DLD1 (cell line): ENCODE measurements around the gene NKX1-1.

ENCODE experiments used
- in situ Hi-C: cut with HindIII; loops from 2 replicates; pipeline ENCODE4 v1.10.0; 2017; ENCODE audit warnings: low sequenced_read_pairs

The NKX1-1 gene

DNA sequence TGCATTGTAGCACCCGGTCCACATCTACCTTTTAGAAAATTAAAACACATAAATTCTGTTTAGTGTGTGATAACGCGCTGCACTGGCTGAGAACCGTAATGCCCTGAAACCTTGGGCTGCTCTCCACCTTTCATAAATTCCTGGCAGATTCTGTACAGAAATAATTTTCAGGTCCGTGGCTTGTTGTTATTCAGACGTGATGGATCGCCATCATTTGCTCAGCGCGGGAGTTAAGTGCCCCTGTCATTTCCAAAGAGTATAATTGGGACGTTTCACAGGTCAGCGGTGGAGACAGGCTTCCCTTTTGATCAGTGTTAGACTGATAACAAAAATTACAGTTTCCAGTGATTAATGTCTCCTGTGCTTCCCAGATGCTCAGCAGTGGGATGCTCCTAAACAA, 42.7 kb downstream of the NKX1-1 start:
- in situ Hi-C loops, result no loop called here

DNA sequence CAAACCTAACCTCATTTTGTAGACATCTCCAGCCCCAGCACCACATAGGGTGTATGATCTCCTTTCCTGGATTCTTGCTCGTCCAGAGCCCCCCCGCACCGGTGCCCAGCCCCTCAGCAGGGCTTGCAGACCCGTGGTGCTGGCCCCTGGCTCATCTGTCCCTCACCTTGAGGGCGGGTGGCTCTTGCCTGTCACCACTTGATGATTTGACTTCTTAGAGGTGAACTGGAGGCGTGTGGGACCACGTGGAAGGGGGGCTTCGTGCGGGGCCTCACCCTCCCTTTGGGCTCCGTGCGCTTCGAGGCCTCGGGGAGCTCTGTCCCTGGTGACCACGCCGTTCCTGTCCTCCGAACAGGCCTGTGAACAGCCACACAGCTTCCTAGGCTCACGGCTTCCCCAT, 43.7 kb downstream of the NKX1-1 start:
- in situ Hi-C loops, result no loop called here

DNA sequence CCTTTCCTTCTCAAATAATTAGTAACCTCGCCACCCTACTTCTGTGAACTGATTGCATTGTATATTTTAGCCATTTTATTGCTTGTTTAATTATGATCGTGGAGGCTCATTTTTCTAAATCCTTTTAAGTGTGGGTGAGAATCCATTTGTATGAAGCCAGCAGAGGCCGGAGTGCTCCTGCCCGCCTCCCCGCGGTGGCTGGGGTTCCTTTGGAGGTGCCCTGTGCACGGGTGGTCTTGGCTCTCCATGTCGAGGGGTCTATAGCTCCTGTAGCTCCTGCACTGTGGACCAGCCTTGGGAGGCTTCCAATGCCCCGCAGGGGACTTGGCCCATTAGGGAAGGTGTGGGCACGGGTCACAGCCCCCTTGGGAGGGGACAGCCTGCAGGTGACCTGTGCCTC, 44.2 kb downstream of the NKX1-1 start:
- in situ Hi-C loops, result no loop called here

DNA sequence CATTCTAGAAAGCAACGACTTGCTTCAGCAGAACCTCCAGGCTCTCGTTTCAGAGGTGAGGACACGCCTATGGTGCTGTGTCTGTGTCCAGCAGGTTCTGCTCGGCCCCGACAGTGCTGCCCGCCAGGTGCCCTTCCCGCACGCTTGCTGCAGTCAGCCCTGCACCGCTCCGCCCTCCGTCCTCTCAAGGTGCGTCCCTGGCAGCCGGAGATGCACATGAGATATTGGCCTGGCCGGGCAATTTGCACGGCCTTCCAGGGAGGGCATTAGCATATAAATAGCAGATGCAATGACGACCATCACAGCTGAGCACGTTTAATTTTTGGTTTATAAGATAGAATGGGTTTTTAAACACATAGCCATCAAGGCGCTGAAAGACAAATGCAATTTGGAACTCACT, 44.8 kb downstream of the NKX1-1 start:
- in situ Hi-C loops, result no loop called here

DNA sequence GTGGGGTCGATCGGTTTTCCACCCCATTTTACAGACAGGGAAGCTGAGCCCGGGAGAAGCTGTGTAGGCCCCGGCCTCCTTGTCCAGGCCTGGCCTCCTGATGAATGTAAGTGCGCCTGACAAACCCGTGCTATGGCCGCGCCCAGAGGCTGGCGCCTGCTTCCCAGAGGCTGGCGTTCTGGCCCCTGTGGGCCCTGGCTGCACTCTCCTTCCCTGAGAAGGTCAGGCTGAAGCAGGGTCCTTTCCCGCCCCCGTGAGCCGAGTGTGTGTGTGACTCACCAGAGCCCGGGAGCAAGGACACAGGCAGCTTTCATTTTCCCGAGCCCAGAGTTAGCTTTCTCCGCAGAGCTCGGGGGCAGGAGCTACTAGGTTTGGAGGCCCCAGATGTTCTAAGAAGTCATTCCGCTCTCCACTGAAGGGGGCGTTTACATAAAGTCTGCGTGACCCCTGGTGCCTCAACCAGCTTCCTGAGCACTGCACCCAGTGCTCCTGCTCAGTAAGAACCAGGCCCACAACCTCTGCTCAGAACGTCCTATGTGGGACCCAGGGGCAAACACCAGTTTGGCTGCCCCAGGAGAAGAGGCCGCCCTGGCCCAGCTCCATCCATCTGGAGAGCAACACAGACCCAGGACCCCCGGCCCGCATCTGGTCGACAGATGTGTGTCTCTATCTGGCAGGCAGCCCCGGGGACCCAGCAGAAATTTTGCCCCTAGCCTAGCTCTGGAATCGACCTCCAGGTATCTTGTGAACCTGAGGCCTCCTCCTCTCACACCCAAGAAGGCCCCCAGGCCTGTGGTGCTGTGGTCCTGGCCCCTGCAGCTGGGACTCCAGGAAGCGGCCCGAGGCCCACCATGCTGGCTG, 45.6 kb downstream of the NKX1-1 start:
- in situ Hi-C loops, result no loop called here

DNA sequence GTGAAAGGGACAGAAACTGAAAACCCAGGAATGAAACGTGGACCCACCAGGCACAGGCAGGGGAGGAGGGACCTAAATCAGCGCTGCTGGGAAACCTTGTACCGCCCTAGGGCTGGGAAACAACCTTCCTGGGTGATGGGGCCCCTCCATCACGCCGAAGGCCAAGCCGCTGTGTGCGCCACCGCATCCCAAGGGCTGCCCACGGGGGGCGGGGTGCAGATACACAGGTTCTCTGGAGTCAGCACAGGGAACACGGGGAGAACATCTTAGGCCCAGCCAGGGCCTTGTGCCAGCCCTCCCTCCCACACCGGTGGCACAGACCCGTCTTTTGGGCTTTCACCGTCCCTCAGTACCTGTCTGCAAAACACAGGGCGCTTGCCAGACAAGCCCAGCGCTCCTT, 46.3 kb downstream of the NKX1-1 start:
- in situ Hi-C loops, result no loop called here

DNA sequence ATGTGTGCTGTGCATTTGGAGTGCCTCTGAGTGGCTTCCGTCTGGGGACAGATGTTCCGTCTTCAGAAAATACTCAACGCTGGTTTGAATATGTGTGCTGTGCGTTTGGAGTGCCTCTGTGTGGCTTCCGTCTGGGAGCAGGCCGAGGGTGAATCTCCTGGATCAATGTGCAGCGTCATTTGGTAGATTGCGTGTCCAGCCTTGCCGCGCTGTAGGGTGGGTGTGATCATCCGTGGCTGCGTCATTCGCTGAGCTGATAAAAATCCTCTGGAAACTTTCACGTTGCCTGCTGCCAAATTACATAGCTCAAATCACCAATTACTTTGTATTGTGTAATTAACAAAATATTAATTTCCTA, 47.1 kb downstream of the NKX1-1 start:
- in situ Hi-C loops, result no loop called here

DNA sequence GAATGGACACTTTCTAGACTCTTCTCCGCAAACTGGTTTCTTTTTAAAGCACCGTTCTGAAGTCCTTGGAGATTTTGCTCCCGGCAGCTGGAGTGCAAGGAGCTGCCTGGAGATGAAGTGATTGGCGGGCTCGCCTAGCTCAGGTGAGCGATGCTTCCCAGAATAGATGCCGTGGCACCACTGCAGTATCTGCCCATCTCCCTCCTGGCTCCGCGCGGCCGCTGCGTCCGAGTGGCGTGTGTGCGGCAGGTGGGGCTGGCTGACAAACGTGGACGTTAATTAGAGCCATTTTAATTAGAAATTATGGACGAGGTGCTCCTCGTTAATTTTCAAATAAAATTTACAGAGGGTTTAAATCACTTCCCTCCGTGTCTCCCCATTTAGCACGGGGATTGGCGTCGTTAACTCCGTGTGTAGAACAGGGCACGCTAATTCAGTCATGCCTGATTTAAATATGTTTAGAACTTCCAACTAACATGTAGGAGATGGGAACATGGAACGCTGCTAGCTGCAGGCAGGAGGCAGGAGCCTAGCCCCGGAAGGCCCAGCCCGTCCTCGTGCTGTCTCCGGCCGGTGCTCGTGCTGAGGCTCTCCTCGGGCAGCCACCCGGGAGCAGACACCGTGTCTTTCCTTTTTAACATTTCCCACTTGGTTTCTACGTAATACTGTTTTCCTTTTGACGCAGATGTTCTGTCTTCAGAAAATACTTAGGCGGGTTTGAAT, 47.7 kb downstream of the NKX1-1 start:
- in situ Hi-C loops, result no loop called here

DNA sequence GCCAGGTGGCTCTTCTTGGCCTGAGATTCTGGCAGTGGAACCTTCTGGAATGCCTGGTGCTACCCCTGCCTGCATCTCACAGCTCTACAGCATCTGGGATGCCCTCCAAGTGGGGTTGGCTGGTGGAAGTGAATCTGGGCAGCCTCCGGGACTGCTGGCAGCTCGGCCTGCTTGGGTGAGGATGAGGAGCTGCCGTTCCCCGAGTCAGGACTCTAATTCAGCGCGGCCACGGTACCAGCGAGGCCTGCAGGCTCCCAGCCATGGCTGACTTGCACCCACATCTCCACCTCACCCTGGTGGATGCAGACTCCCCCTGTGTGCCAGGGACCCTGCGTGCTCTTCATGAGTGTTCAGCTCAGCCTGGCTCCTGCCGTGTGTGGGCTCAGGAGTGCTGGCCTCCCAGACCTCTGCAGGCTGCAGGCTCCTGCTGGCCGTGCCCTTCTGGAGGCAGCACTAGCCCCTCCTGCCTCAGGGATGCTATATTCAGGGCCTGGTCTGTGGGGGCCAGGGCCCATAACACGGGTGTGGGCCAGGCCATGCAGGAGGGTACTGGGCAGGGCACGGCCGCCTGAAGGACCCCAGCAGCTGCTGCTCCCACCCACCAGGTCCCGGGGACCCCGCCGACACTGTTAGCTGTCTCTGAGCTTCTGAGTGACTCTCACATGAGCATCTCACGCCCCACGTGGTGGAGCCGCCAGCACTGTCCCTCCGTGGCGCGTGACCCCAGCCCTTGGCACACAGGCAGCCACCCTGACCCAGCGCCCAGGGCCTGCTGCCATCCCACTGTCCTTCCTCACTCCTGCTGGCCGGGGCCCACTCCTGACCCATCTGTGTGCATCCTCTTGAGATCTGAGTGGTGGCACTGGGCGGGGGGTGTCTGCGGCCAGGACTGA, 48.6 kb downstream of the NKX1-1 start:
- in situ Hi-C loops, result no loop called here

DNA sequence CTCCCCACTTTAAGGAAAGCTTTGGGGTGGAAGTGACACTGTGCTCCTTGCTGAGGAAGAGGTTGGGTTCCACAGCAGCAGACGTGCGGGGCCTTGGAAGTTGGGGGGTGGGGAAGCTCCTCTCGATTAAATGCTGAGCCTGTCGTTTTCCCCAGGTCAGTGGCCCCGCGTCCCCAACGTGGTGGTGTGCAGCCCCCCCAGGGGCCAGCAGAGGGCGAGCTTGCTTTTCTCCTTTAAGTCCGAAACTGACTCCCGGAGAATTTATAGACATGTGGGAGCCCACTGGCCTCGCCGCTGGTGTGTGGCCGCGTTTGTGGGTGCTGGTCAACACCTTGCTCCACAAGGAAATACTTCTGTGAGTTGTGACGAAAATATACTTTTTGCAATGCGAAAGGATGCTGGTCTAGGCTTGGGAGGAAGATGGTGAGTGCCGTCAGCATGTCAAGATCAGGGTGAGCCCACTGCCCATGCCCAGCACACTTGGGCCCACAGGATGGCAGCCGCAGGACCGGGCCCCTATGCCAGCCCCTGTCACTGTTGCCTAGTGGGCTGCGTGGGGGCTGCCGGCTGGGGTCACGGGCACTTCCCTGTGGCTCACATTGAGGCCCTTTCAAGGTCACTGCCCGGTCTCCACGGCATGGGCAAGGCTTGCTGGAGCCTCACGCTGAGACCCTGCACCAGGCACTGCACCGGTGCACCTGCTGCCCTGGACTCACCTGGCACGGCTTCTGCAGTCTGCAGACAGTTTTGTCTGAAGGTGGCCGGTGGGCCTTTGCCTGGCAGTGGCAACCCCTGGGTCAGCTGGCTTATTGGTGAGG, 49.9 kb downstream of the NKX1-1 start:
- in situ Hi-C loops, result no loop called here

DNA sequence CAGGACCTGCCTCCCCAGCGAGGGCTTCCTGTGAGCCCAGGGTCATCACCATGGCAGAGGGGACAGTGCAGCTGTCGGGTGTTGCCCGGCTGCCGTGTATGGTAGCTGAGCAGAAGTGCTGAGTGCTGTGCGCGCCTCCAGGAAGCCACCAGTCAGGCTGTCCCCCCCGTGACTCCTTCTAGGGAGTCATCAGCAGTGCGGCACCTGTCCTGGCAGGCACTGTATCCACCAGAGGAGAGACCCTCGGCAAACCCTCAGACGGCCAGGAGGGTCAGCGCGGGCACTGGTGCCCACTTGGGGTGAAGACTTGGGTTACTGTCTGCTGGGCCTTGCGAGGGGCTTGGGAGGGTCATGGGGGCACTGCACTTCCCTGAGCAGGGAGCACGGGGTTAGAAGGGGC, 50.9 kb downstream of the NKX1-1 start:
- in situ Hi-C loops, result no loop called here

DNA sequence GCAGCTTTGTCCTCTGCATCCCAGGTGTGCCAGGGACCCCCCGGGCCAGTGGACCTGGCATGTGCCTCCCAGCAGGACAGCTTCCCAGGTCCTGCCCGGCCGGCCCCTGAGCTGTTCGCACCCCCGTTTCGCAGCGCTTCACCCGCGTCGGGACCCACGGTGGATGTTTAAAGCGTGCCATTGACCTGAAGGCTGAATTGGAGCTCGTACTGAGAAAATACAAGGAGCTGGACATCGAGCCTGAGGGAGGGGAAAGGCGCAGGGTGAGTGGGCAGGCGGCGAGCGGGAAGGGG, 51.3 kb downstream of the NKX1-1 start:
- in situ Hi-C loops, result no loop called here

DNA sequence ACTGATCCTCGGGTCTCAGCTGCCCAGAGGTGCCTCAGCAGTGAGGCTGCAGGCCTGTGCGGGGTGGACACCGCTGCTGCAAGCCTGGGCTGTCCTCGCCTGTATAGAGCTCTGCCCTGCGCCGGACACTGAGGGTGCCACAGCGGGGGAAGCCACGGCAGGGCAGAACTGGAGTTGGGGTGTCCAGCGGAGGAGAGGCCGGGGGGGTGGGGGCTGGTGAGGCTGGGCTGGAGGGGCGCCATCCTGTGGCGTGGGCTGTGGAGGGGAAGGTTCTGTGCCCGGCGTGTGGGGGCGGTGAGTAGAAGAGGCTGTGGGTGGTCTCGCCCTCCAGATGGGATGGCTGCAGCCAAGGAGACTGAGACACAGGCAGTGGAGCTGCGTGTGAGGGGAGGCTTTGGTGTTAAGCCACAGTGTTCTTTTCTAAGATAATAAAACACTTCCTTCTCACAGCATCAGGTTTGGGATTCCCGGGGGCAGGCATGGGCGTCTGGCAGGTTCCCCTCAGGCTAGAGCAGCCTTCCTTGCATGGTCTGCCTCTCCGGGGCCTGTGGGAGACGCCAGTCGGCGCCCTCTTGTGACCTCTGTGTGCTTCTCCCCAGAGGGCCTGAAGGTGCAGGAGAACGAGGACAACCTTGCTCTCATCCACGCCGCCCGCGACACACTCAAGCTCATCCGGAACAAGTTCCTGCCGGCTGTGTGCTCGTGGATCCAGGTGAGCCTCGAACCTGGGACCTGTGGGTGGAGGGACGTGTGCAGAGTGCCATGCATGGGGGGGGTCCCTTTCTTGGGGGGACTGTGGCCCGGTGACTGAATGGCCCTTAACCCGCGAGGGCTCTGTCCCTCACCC, 51.9 kb downstream of the NKX1-1 start:
- in situ Hi-C loops, result no loop called here

DNA sequence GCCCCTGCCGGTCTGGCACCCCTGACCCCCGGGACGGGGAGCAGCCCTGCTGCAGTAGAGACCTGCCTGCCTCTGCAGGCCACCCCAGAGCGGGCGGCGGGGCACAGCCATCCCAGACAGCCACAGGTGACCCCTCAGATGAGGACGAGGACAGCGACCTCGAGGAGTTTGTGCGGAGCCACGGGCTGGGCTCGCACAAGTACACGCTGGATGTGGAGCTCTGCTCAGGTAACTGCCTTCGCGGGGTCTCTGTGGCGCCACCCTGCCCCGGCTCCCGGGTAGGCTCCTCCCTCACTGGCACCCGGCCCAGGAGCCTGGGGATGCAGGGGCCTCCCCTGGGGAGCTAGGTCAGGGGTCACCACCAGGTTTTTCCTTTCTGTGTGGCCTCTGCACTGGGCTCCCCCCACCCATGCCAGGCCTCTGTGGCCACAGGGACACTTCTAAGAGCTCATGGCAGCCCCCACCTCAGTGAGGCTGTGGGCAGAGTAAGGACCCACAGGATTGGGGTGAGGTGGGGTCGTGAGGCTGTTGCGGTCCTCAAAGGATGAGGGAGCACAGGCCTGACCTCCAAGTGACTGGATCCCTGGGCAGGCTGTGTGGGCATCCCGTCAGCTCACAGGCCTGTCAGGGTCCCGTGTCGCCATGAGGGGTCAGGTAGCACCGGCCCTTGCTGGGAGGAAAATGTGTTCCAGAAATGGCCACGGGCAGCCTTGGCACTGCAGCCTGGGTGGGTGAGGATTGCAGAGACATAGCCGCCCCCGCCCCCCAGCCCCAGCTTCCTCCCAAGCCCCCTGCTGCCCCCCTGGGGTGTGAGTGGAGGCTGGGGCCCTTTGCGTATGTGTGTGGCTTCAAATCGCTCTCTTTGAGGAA, 52.8 kb downstream of the NKX1-1 start:
- in situ Hi-C loops, result no loop called here
